Breast epithelium (tissue), 3 donors: Measurements from ENCODE around the gene RASA3.

Source experiments
- POLR2A ChIP-seq: fragments of 450-650 bp; IDR thresholded peaks from one replicate; pipeline ENCODE4 v1.6.1; 2016; ENCODE audit warnings: antibody characterized with exemption, mild to moderate bottlenecking, moderate library complexity
- POLR2AphosphoS5 ChIP-seq, 3 donors: sonication (generic); formaldehyde crosslinking; IDR thresholded peaks; one replicate each; pipeline ENCODE4 v1.6.1; 2017; ENCODE audit warnings: antibody characterized with exemption in 3 of 3
- TF ChIP-seq, protein P1 (sequence below), 3 donors: fragments of 450-650 bp; IDR thresholded peaks; one replicate each; pipeline ENCODE4 v1.5.1; 2016 to 2017; ENCODE audit warnings: antibody characterized with exemption in 3 of 3, mild to moderate bottlenecking in 3 of 3, moderate library complexity in 3 of 3

DNA sequence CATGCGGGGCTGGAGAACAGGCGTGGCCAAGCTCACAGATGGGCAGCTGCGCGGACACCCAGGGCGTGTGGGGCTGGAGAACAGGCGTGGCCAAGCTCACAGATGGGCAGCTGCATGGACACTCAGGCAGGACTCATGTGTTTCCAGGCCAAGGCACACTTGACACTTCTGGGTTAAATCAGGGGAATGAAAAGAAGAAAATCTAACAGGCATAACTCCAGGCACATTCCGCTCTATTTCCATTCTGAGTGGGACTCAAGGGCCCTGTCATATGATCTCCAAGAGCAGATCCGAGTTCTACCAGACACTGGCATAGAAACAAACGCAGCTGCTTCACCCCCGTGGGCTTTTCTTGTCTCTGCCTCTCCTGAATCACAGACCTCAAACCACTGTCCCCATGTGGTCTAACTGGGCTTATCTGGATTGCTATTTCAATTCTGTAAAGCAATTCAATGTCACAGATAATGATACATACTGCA is 141.2 kb downstream of the RASA3 start:
- TF ChIP-seq, protein P1, sequence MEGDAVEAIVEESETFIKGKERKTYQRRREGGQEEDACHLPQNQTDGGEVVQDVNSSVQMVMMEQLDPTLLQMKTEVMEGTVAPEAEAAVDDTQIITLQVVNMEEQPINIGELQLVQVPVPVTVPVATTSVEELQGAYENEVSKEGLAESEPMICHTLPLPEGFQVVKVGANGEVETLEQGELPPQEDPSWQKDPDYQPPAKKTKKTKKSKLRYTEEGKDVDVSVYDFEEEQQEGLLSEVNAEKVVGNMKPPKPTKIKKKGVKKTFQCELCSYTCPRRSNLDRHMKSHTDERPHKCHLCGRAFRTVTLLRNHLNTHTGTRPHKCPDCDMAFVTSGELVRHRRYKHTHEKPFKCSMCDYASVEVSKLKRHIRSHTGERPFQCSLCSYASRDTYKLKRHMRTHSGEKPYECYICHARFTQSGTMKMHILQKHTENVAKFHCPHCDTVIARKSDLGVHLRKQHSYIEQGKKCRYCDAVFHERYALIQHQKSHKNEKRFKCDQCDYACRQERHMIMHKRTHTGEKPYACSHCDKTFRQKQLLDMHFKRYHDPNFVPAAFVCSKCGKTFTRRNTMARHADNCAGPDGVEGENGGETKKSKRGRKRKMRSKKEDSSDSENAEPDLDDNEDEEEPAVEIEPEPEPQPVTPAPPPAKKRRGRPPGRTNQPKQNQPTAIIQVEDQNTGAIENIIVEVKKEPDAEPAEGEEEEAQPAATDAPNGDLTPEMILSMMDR (IDR thresholded peaks at IDR 0.05): no peak
- TF ChIP-seq POLR2A (no peak), POLR2AphosphoS5 (IDR thresholded peaks at IDR 0.05) (no peak)
